PC-9 (cell line): ENCODE data around the gene DDO. TPM values are rescaled to one million over a fixed set of nuclear protein-coding genes. Genes with fewer than 3 reads are reported as not detected.

Experiments
- BruUV-seq: library from RNA; stranded (reverse); fragments of 400-500 nt; replicated peaks from 2 replicates; lab custom pipeline; 2021; lab: Mats Ljungman, UMichigan
- CTCF ChIA-PET: fragments of 300-600 bp; sonication (Branson Sonifier 250); formaldehyde crosslinking; loops from one replicate; lab custom pipeline; 2022; ENCODE audit warnings: antibody characterized with exemption; lab: Charles Lee
- POLR2A ChIA-PET: fragments of 300-600 bp; sonication (Branson Sonifier 250); formaldehyde crosslinking; loops from one replicate; lab custom pipeline; 2022; ENCODE audit warnings: antibody characterized with exemption; ENCODE audit not compliant: unreplicated experiment; lab: Charles Lee
- DNase-seq, 2 experiments: peaks; one replicate each; pipeline versions ENCODE4 v3.0.0 to v3.0.0-alpha.2; 2015 to 2022; ENCODE audit warnings: mixed read lengths in 1 of 2
- H2AFZ ChIP-seq: fragments of 200-600 bp; sonication (generic); 2 replicates; pipeline ENCODE4 v1.8.1; 2017; ENCODE audit warnings: antibody characterized with exemption
- H3F3A ChIP-seq: fragments of 200-600 bp; sonication (generic); 2 replicates; pipeline ENCODE4 v1.8.1; 2017; ENCODE audit warnings: antibody characterized with exemption, mild to moderate bottlenecking, low read depth; ENCODE audit not compliant: insufficient read depth
- H3K27ac ChIP-seq: fragments of 200-600 bp; sonication (generic); 2 replicates; pipeline ENCODE4 v1.6.1; 2016; ENCODE audit warnings: mixed run types
- H3K27me3 ChIP-seq: fragments of 200-600 bp; sonication (generic); 2 replicates; pipeline ENCODE4 v1.6.1; 2016; ENCODE audit warnings: low read depth, mixed run types; ENCODE audit not compliant: insufficient read depth
- H3K36me3 ChIP-seq: fragments of 200-600 bp; sonication (generic); 2 replicates; pipeline ENCODE4 v1.6.1; 2016; ENCODE audit warnings: low read depth, mixed run types
- H3K4me1 ChIP-seq: fragments of 200-600 bp; sonication (generic); replicated peaks from 2 replicates; pipeline ENCODE4 v1.6.1; 2016; ENCODE audit warnings: mixed run types; ENCODE audit not compliant: insufficient read depth
- H3K4me2 ChIP-seq: fragments of 200-600 bp; sonication (generic); 2 replicates; pipeline ENCODE4 v1.6.1; 2017; ENCODE audit warnings: mixed run types
- H3K4me3 ChIP-seq: fragments of 200-600 bp; sonication (generic); 2 replicates; pipeline ENCODE4 v1.6.1; 2016; ENCODE audit warnings: mixed run types
- H3K79me2 ChIP-seq: fragments of 200-600 bp; sonication (generic); 2 replicates; pipeline ENCODE4 v1.6.1; 2017; ENCODE audit warnings: low read depth, mixed run types
- H3K9me2 ChIP-seq: fragments of 200-600 bp; sonication (generic); 2 replicates; pipeline ENCODE4 v1.8.1; 2017; ENCODE audit warnings: mild to moderate bottlenecking; ENCODE audit not compliant: insufficient read depth
- H3K9me3 ChIP-seq: fragments of 200-600 bp; sonication (generic); 2 replicates; pipeline ENCODE4 v1.8.1; 2016; ENCODE audit warnings: low read depth; ENCODE audit not compliant: insufficient read depth
- H4K20me1 ChIP-seq: fragments of 200-600 bp; sonication (generic); 2 replicates; pipeline ENCODE4 v1.8.1; 2017; ENCODE audit not compliant: insufficient read depth
- CTCF ChIP-seq: fragments of 200-600 bp; sonication (generic); conservative IDR thresholded peaks from 2 replicates; pipeline ENCODE4 v1.6.1; 2017; ENCODE audit warnings: mixed run types, antibody characterized with exemption, mild to moderate bottlenecking, moderate library complexity
- EZH2 ChIP-seq: fragments of 200-600 bp; sonication (generic); IDR thresholded peaks from 2 replicates; pipeline ENCODE4 v1.8.0; 2017; ENCODE audit warnings: antibody characterized with exemption, low read depth
- intact Hi-C: fragments of 100-400 bp; cut with micrococcal nuclease; formaldehyde crosslinking; loops from one replicate; pipeline ENCODE4 v1.10.0; 2022; ENCODE audit not compliant: unreplicated experiment
- total RNA-seq: library from RNA; stranded (reverse); gene quantifications from 2 replicates; pipeline ENCODE4 v1.2.3, GENCODE V29; 2021

DDO gene
- total RNA-seq, 1 experiment from 2014 or later = 3.6 TPM

GRCh38 chr6:110447761-110448160 is 32.4 kb upstream of the DDO start:
- H3K36me3 ChIP-seq = no peaks in the 10 kb centered on the region
- intact Hi-C loops = no loop called here
- peaks cover 19% of the 10 kb centered on the region; the same call in 1 of the 2 replicates for H3K27me3 ChIP-seq
- H3K4me2 ChIP-seq = no peak overlapping the region
- H3F3A ChIP-seq = no peaks in the 10 kb centered on the region
- no peak for DNase-seq
- no peaks in the 10 kb centered on the region for H3K79me2 ChIP-seq
- H3K27ac ChIP-seq = no peak overlapping the region
- H2AFZ ChIP-seq = no peak overlapping the region
- no peaks in the 10 kb centered on the region for H3K9me2 ChIP-seq
- BruUV-seq = no TSS peak
- H3K4me3 ChIP-seq = no peak overlapping the region
- CTCF ChIA-PET = no interaction called here
- no peak for TF ChIP-seq EZH2
- no peak for TF ChIP-seq CTCF
- no peaks in the 10 kb centered on the region for H4K20me1 ChIP-seq
- no peaks in the 10 kb centered on the region for H3K4me1 ChIP-seq
- no peaks in the 10 kb centered on the region for H3K9me3 ChIP-seq
- POLR2A ChIA-PET = no interaction called here

- H3K27ac ChIP-seq = no peak overlapping the region
- ChIA-PET POLR2A (no interaction called here), CTCF (no interaction called here)
- no peaks in the 10 kb centered on the region for H3K79me2 ChIP-seq
- no peak overlapping the region for H3K4me2 ChIP-seq
- TF ChIP-seq EZH2 (no peak), CTCF (no peak)
- DNase-seq = no peak
- no peaks in the 10 kb centered on the region for H4K20me1 ChIP-seq
- no peak overlapping the region for H3K4me3 ChIP-seq
- H3K27me3 ChIP-seq = peaks cover 31% of the 10 kb centered on the region
- H2AFZ ChIP-seq = no peak overlapping the region
- H3K9me3 ChIP-seq = no peaks in the 10 kb centered on the region
- H3F3A ChIP-seq = no peaks in the 10 kb centered on the region
- no peaks in the 10 kb centered on the region for H3K9me2 ChIP-seq
- no peaks in the 10 kb centered on the region for H3K4me1 ChIP-seq
- no TSS peak for BruUV-seq
- no peaks in the 10 kb centered on the region for H3K36me3 ChIP-seq
- intact Hi-C loops = no loop called here
Observed at GRCh38 chr6:110446405-110446804, 31.0 kb upstream of the DDO start.

GRCh38 chr6:110440026-110440425 is 24.7 kb upstream of the DDO start:
- Histone ChIP-seq H4K20me1 (no peaks in the 10 kb centered on the region), H3K27ac (no peak overlapping the region), H3K9me2 (no peaks in the 10 kb centered on the region), H3F3A (no peaks in the 10 kb centered on the region), H3K4me2 (no peak overlapping the region), H3K36me3 (no peaks in the 10 kb centered on the region), H3K79me2 (no peaks in the 10 kb centered on the region), H2AFZ (no peak overlapping the region), H3K4me1 (no peaks in the 10 kb centered on the region), H3K4me3 (no peak overlapping the region), H3K9me3 (no peaks in the 10 kb centered on the region), H3K27me3 (peaks cover 56% of the 10 kb centered on the region)
- BruUV-seq = no TSS peak
- DNase-seq = no peak
- ChIA-PET CTCF (no interaction called here), POLR2A (no interaction called here)
- intact Hi-C loops = no loop called here
- TF ChIP-seq EZH2 = no peak
- no peak for TF ChIP-seq CTCF
